Neural cell (in vitro differentiated cells): ENCODE measurements around the gene MARS1.

Experiments used
- EP300 ChIP-seq: fragments of 450-650 bp; conservative IDR thresholded peaks from 2 replicates; pipeline ENCODE4 v1.6.1; 2014; ENCODE audit warnings: antibody characterized with exemption, mild to moderate bottlenecking, moderate library complexity; ENCODE audit not compliant: poor library complexity, severe bottlenecking
- EZH2 ChIP-seq: fragments of 200-600, 300-800 bp; shearing (Covaris generic), sonication (generic); IDR thresholded peaks from 2 replicates; pipeline ENCODE4 v1.6.1; 2014; ENCODE audit warnings: antibody characterized with exemption, low read length, borderline replicate concordance, mild to moderate bottlenecking; ENCODE audit not compliant: insufficient read depth, poor library complexity, severe bottlenecking
- POLR2AphosphoS5 ChIP-seq: IDR thresholded peaks from 2 replicates; pipeline ENCODE4 v1.6.1; 2012
- RAD21 ChIP-seq: fragments of 450-650 bp; conservative IDR thresholded peaks from 2 replicates; pipeline ENCODE4 v1.6.1; 2014; ENCODE audit warnings: antibody characterized with exemption, mild to moderate bottlenecking, moderate library complexity
- REST ChIP-seq: IDR thresholded peaks from 2 replicates; pipeline ENCODE4 v1.6.1; 2012; ENCODE audit warnings: borderline replicate concordance
- SMC3 ChIP-seq: fragments of 450-650 bp; conservative IDR thresholded peaks from 2 replicates; pipeline ENCODE4 v1.6.1; 2014; ENCODE audit warnings: antibody characterized with exemption, mild to moderate bottlenecking, moderate library complexity; ENCODE audit not compliant: poor library complexity
- TAF1 ChIP-seq: IDR thresholded peaks from 2 replicates; pipeline ENCODE4 v1.6.1; 2012; ENCODE audit warnings: low read depth
- TF ChIP-seq, protein P1 (sequence below): fragments of 450-650 bp; IDR thresholded peaks from 2 replicates; pipeline ENCODE4 v1.5.1; 2014; ENCODE audit warnings: antibody characterized with exemption, mild to moderate bottlenecking, moderate library complexity; ENCODE audit not compliant: poor library complexity, severe bottlenecking

DNA sequence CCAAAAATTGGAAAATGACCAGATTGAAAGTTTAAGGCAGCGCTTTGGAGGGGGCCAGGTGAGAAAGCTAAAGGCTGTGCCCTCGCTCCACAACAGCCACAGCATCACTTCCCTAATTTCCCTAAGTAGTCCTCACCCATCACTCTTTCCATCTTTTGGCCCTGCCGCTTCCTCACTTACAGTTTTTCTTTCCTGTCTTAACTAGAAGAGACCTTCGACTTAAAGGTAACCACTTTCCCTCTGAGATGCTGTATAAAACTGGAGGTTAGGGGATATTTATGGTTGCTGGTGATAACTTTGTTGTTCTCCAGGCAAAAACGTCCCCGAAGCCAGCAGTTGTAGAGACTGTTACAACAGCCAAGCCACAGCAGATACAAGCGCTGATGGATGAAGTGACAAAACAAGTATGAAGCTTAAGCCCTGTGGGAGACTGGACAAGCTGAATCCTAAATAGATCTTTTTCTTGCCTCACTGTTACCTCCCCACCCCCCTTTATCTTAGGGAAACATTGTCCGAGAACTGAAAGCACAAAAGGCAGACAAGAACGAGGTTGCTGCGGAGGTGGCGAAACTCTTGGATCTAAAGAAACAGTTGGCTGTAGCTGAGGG is 28.2 kb downstream of the MARS1 start:
- TF ChIP-seq, protein P1, sequence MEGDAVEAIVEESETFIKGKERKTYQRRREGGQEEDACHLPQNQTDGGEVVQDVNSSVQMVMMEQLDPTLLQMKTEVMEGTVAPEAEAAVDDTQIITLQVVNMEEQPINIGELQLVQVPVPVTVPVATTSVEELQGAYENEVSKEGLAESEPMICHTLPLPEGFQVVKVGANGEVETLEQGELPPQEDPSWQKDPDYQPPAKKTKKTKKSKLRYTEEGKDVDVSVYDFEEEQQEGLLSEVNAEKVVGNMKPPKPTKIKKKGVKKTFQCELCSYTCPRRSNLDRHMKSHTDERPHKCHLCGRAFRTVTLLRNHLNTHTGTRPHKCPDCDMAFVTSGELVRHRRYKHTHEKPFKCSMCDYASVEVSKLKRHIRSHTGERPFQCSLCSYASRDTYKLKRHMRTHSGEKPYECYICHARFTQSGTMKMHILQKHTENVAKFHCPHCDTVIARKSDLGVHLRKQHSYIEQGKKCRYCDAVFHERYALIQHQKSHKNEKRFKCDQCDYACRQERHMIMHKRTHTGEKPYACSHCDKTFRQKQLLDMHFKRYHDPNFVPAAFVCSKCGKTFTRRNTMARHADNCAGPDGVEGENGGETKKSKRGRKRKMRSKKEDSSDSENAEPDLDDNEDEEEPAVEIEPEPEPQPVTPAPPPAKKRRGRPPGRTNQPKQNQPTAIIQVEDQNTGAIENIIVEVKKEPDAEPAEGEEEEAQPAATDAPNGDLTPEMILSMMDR: no peak
- TF ChIP-seq SMC3 (no peak), EP300 (no peak), TAF1 (no peak), POLR2AphosphoS5 (no peak), EZH2 (no peak), REST (no peak), RAD21 (no peak)
